K562 (cell line): Measurements from ENCODE around the gene PDE6C. TPM values are rescaled to one million over a fixed set of nuclear protein-coding genes. Genes with fewer than 3 reads are reported as not detected.

Experiments
- ATAC-seq: fragments of 200-7000 bp; cut with Tn5 transposase; 3 replicates; pipeline ENCODE4 v1.9.1; 2020; ENCODE audit warnings: moderate library complexity
- BruUV-seq: library from RNA; stranded (reverse); fragments of 400-500 nt; replicated peaks from 2 replicates; lab custom pipeline; 2021; lab: Mats Ljungman, UMichigan
- CTCF ChIA-PET: fragments of 300-600 bp; formaldehyde crosslinking; extraction: SDS; loops from one replicate; lab custom pipeline; 2021; ENCODE audit warnings: low intra/inter-chr PET ratio; lab: Yijun Ruan, JAX
- POLR2A ChIA-PET: fragments of 300-600, 350-650 bp; sonication (Branson Sonifier 250); formaldehyde crosslinking; extraction: SDS; loops from one replicate; lab custom pipeline; 2021; ENCODE audit warnings: antibody characterized with exemption, inconsistent platforms; lab: Yijun Ruan, JAX
- DNase-seq, 4 experiments: peaks; one replicate each; pipeline versions ENCODE4 v3.0.0 to v3.0.0-alpha.2; 2011 to 2018; ENCODE audit warnings: low spot score in 3 of 4, mixed read lengths in 3 of 4; ENCODE audit errors: extremely low read depth in 1 of 4
- FAIRE-seq: peaks from 2 replicates; lab custom pipeline; 2011; peaks lifted over from hg19 to GRCh38; lab: Jason Lieb, UNC
- H2AFZ ChIP-seq: 2 replicates; pipeline ENCODE4 v1.6.0; 2011; ENCODE audit warnings: low read depth, low read length, control low read depth, inconsistent platforms
- H3K27ac ChIP-seq: fragments of 200-600 bp; 3 replicates; pipeline ENCODE4 v1.8.0; 2011; ENCODE audit warnings: low read depth, mild to moderate bottlenecking, control low read depth, inconsistent platforms, low read length, moderate library complexity, mixed read lengths; ENCODE audit errors: extremely low read depth
- H3K27me3 ChIP-seq, 2 experiments: fragments of 300-600 bp in 1 of 2; 2 replicates in 1 of 2; 3 replicates in 1 of 2; pipeline versions ENCODE4 v1.6.0 to v1.8.0; 2011; ENCODE audit warnings: inconsistent platforms in 2 of 2, low read length in 2 of 2, mild to moderate bottlenecking in 1 of 2, mixed read lengths in 1 of 2, moderate library complexity in 1 of 2; ENCODE audit not compliant: control insufficient read depth in 2 of 2, insufficient read depth in 2 of 2
- H3K36me3 ChIP-seq: fragments of 300-600 bp; 3 replicates; pipeline ENCODE4 v1.8.0; 2011; ENCODE audit warnings: mild to moderate bottlenecking, low read length, inconsistent platforms; ENCODE audit not compliant: control insufficient read depth, insufficient read depth
- H3K4me1 ChIP-seq, 2 experiments: fragments of 200-600 bp in 1 of 2; replicated peaks in 1 of 2; 2 replicates in 1 of 2; 3 replicates in 1 of 2; pipeline versions ENCODE4 v1.5.1 to v1.8.0; 2011; ENCODE audit warnings: inconsistent platforms in 2 of 2, low read length in 2 of 2, mild to moderate bottlenecking in 1 of 2, mixed read lengths in 1 of 2, moderate library complexity in 1 of 2; ENCODE audit not compliant: control insufficient read depth in 2 of 2, insufficient read depth in 2 of 2
- H3K4me2 ChIP-seq: 2 replicates; pipeline ENCODE4 v1.6.1; 2011; ENCODE audit warnings: low read length, control low read depth, inconsistent platforms, mixed read lengths; ENCODE audit not compliant: insufficient read depth
- H3K4me3 ChIP-seq: fragments of 200-600 bp; sonication (generic), shearing (Covaris generic); 2 replicates; pipeline ENCODE4 v1.5.1; 2016; ENCODE audit warnings: control low read depth, inconsistent platforms
- H3K79me2 ChIP-seq: fragments of 200-600 bp; 3 replicates; pipeline ENCODE4 v1.8.0; 2011; ENCODE audit warnings: low read length, inconsistent platforms; ENCODE audit not compliant: control insufficient read depth, insufficient read depth
- H3K9ac ChIP-seq, 2 experiments: 2 replicates each; pipeline versions ENCODE4 v1.6.0 to v1.6.1; 2011; ENCODE audit warnings: low read depth in 2 of 2, low read length in 2 of 2, control low read depth in 1 of 2, inconsistent platforms in 1 of 2, mild to moderate bottlenecking in 1 of 2, mixed read lengths in 1 of 2; ENCODE audit not compliant: insufficient read depth in 1 of 2
- H3K9me1 ChIP-seq: one replicate; pipeline ENCODE4 v1.6.0; 2011; ENCODE audit warnings: inconsistent platforms, mild to moderate bottlenecking, low read length, moderate library complexity; ENCODE audit not compliant: control insufficient read depth, insufficient read depth
- H3K9me3 ChIP-seq: replicated peaks from 2 replicates; pipeline ENCODE4 v1.5.1; 2011; ENCODE audit warnings: low read depth, low read length, inconsistent platforms; ENCODE audit not compliant: control insufficient read depth, insufficient read depth
- H4K20me1 ChIP-seq: replicated peaks from 2 replicates; pipeline ENCODE4 v1.6.1; 2011; ENCODE audit warnings: low read length, inconsistent platforms, mixed read lengths; ENCODE audit not compliant: control insufficient read depth, insufficient read depth
- RBM25 ChIP-seq: fragments of 200-400 bp; formaldehyde crosslinking; IDR thresholded peaks from 2 replicates; pipeline ENCODE4 v1.6.1; 2018; ENCODE audit warnings: low read length, low read depth, moderate library complexity; ENCODE audit not compliant: severe bottlenecking
- WGBS: fragments of 100-300 bp; shearing (Covaris generic); methylation state at CpG from one replicate; pipeline ENCODE4 v1.1.6; 2016; ENCODE audit warnings: low coverage, mixed read lengths; ENCODE audit not compliant: insufficient coverage; ENCODE audit errors: missing lambda C conversion rate; 5-methylcytosine and 5-hydroxymethylcytosine counted together
- in situ Hi-C: fragments of 300-500 bp; cut with MboI; formaldehyde crosslinking; loops from 4 replicates; pipeline ENCODE4 v1.15.0; 2018; ENCODE audit warnings: inconsistent platforms, mixed read lengths
- intact Hi-C: fragments of 100-400 bp; cut with micrococcal nuclease; formaldehyde crosslinking; loops from 2 replicates; pipeline ENCODE4 v1.14.2; 2022
- polyA plus RNA-seq, 8 experiments: library from polyadenylated mRNA; depleted of rRNA in 4 of 8; stranded (reverse) in 5 of 8; unstranded in 3 of 8; fragments of >200 nt; fragmentation: Nextera tagmentation in 2 of 8; fragmentation: Illumina TruSeq in 1 of 8; extraction: Ambion mirVana in 2 of 8; extraction: Trizol in 1 of 8; gene quantifications; 2 replicates each; pipeline versions ENCODE4 v1.2.1 to v1.2.3, GENCODE V29; 2011 to 2014; ENCODE audit warnings: inconsistent platforms in 1 of 8, missing spikeins in 1 of 8
- total RNA-seq, 7 experiments: library from RNA; depleted of rRNA in 6 of 7; stranded (reverse); fragments of >200 nt in 6 of 7; fragmentation: Illumina TruSeq in 2 of 7; extraction: Trizol in 2 of 7; gene quantifications; 2 replicates each; pipeline versions ENCODE4 v1.2.1 to v1.2.3, GENCODE V29; 2011 to 2021; ENCODE audit warnings: low replicate concordance in 1 of 7
- TF ChIP-seq, protein P1 (sequence below): IDR thresholded peaks from 3 replicates; pipeline ENCODE4 v1.6.1; 2011; ENCODE audit warnings: borderline replicate concordance, mild to moderate bottlenecking; ENCODE audit not compliant: insufficient read length, insufficient read depth
- TF ChIP-seq, protein P2 (sequence below): fragments of 450-650 bp; conservative IDR thresholded peaks from 2 replicates; pipeline ENCODE4 v1.6.1; 2016; ENCODE audit warnings: missing genetic modification characterization, low read depth, mild to moderate bottlenecking, control low read depth, missing compliant biosample characterization
- TF ChIP-seq, protein P3 (sequence below): fragments of 250-450 bp; sonication (Bioruptor Pico); IDR thresholded peaks from 2 replicates; pipeline ENCODE4 v1.5.0; 2020; ENCODE audit warnings: mild to moderate bottlenecking, borderline replicate concordance

The PDE6C gene
- total and polyA plus RNA-seq, 9 of the 15 experiments (the other 6 are each of a cell fraction or from before 2014, with no cell fraction given) = not detected

DNA sequence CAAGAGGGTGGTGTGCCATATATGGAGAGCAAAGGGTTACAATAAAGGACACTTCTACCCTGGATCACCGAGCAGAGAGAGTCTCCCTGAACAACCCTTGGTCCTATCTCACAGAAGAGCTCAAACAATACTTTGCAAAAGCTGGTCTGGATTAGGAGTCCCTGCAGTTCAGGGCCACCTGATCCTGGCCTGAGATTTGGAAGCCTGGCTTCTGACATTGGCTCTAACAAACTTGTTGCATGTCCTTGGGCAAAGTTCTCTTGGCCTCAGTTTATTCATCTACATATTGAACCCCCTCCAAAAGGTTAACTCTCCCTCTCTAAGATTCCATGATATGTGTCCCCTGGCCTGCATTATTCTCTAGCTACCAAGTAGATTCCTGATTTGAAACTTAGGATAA lies 13.0 kb upstream of the PDE6C start:
- Histone ChIP-seq H3K79me2 (no peaks in the 10 kb centered on the region), H3K27me3 (peaks cover 9 to 31% of the 10 kb centered on the region in 2 experiments; a peak in 3 of 5 replicates), H3K4me1 (no peaks in the 10 kb centered on the region; a peak in 1 of 5 replicates), H3K4me3 (no peak overlapping the region), H4K20me1 (no peaks in the 10 kb centered on the region), H3K36me3 (no peaks in the 10 kb centered on the region), H3K27ac (no peak overlapping the region), H2AFZ (no peak overlapping the region), H3K9ac (no peak overlapping the region), H3K4me2 (no peak overlapping the region), H3K9me1 (no peaks in the 10 kb centered on the region), H3K9me3 (no peaks in the 10 kb centered on the region)
- TF ChIP-seq, protein P1, sequence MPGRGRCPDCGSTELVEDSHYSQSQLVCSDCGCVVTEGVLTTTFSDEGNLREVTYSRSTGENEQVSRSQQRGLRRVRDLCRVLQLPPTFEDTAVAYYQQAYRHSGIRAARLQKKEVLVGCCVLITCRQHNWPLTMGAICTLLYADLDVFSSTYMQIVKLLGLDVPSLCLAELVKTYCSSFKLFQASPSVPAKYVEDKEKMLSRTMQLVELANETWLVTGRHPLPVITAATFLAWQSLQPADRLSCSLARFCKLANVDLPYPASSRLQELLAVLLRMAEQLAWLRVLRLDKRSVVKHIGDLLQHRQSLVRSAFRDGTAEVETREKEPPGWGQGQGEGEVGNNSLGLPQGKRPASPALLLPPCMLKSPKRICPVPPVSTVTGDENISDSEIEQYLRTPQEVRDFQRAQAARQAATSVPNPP = no peak
- TF ChIP-seq, protein P2, sequence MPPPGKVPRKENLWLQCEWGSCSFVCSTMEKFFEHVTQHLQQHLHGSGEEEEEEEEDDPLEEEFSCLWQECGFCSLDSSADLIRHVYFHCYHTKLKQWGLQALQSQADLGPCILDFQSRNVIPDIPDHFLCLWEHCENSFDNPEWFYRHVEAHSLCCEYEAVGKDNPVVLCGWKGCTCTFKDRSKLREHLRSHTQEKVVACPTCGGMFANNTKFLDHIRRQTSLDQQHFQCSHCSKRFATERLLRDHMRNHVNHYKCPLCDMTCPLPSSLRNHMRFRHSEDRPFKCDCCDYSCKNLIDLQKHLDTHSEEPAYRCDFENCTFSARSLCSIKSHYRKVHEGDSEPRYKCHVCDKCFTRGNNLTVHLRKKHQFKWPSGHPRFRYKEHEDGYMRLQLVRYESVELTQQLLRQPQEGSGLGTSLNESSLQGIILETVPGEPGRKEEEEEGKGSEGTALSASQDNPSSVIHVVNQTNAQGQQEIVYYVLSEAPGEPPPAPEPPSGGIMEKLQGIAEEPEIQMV = no peak
- TF ChIP-seq, protein P3, sequence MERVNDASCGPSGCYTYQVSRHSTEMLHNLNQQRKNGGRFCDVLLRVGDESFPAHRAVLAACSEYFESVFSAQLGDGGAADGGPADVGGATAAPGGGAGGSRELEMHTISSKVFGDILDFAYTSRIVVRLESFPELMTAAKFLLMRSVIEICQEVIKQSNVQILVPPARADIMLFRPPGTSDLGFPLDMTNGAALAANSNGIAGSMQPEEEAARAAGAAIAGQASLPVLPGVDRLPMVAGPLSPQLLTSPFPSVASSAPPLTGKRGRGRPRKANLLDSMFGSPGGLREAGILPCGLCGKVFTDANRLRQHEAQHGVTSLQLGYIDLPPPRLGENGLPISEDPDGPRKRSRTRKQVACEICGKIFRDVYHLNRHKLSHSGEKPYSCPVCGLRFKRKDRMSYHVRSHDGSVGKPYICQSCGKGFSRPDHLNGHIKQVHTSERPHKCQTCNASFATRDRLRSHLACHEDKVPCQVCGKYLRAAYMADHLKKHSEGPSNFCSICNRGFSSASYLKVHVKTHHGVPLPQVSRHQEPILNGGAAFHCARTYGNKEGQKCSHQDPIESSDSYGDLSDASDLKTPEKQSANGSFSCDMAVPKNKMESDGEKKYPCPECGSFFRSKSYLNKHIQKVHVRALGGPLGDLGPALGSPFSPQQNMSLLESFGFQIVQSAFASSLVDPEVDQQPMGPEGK (CRISPR knock-in tag) = no peak
- no peak for TF ChIP-seq RBM25
- 0% methylated on average over 1 of the region's 1 CpG for WGBS
- POLR2A ChIA-PET = interaction anchor here (0.6 kb wide), 1 partner anchor 82 kb away, joined by 3 read pairs; no protein-coding TSS in a partner anchor
- BruUV-seq = no TSS peak
- in situ Hi-C loops = no loop called here
- CTCF ChIA-PET = no interaction called here
- intact Hi-C loops = no loop called here
- ATAC-seq (no peak), FAIRE-seq (no peak), DNase-seq (no peak)
